ENCODE data around the gene NMBR.

The NMBR gene

GRCh38 chr6:142146828-142147662 is at the start of gene NMBR, which contains the start of gene VTA1 (continued):
- TF ChIP-seq ZBTB10 (tag by site-specific recombination; IDR thresholded peaks at IDR 0.05) (peak; percentile 89), ZNF2 (tag by site-specific recombination; IDR thresholded peaks at IDR 0.05) (peak; percentile 96), ZNF518A (tag by site-specific recombination; conservative IDR thresholded peaks at IDR 0.05; ENCODE audit: low read depth) (peak; percentile 98), GLI4 (tag by site-specific recombination; IDR thresholded peaks at IDR 0.05) (peak; percentile 39; the same call in 1 of the 2 replicates), ZBTB21 (tag by site-specific recombination; IDR thresholded peaks at IDR 0.05) (peak; percentile 85), ZSCAN30 (tag by site-specific recombination; IDR thresholded peaks at IDR 0.05) (no peak), ZNF221 (tag by site-specific recombination; IDR thresholded peaks at IDR 0.05; ENCODE audit: borderline replicate concordance) (no peak), ZNF837 (tag by site-specific recombination; IDR thresholded peaks at IDR 0.05) (no peak), ZNF354C (tag by site-specific recombination; IDR thresholded peaks at IDR 0.05; ENCODE audit: borderline replicate concordance, low read depth) (no peak), ZBTB7A (tag by site-specific recombination; IDR thresholded peaks at IDR 0.05; ENCODE audit: low read depth) (peak; percentile 37; the same call in 1 of the 2 replicates), ZNF561 (tag by site-specific recombination; IDR thresholded peaks at IDR 0.05; ENCODE audit: borderline replicate concordance) (peak; percentile 94), ZNF366 (tag by site-specific recombination; conservative IDR thresholded peaks at IDR 0.05) (peak; percentile 82), GLIS2 (tag by site-specific recombination; IDR thresholded peaks at IDR 0.05) (0 out of 2 replicates have a peak, but pooled peaks have one; percentile 18), ZNF280D (tag by site-specific recombination; IDR thresholded peaks at IDR 0.05) (0 out of 2 replicates have a peak, but pooled peaks have one; percentile 9), ZNF660 (tag by site-specific recombination; IDR thresholded peaks at IDR 0.05) (peak; percentile 98), PATZ1 (tag by site-specific recombination; IDR thresholded peaks at IDR 0.05) (peak; percentile 73), TSHZ1 (tag by site-specific recombination; IDR thresholded peaks at IDR 0.05; ENCODE audit: borderline replicate concordance) (no peak), ZFP37 (tag by site-specific recombination; IDR thresholded peaks at IDR 0.05) (peak; percentile 64; the same call in 1 of the 2 replicates), ZNF513 (tag by site-specific recombination; IDR thresholded peaks at IDR 0.05) (no peak), ZNF473 (tag by site-specific recombination; IDR thresholded peaks at IDR 0.05) (no peak)
